Right lobe of liver (tissue), 4 donors: Measurements from ENCODE around the gene MALL.

Experiments
- CTCF ChIP-seq, 4 donors: fragments of 200-600 bp in 3 of 4; fragments of 450-650 bp in 1 of 4; IDR thresholded peaks; one replicate each; pipeline versions ENCODE4 v1.5.1 to v1.8.0; 2016 to 2022; ENCODE audit warnings: antibody characterized with exemption in 4 of 4, mild to moderate bottlenecking in 2 of 4
- POLR2A ChIP-seq: fragments of 450-650 bp; IDR thresholded peaks from one replicate; pipeline ENCODE4 v1.6.1; 2017; ENCODE audit warnings: antibody characterized with exemption, mild to moderate bottlenecking
- donor health status: DM: no; HTN: no; CAD: no.
- donor health status: DM: no; HTN: no; CAD: no.
- donor health status: DM: no; HTN: yes; CAD: no.

- TF ChIP-seq CTCF (IDR thresholded peaks at IDR 0.05) (no peak), POLR2A (no peak)
Measured at GRCh38 chr2:110100480-110100879, 15.1 kb downstream of the MALL start.
